GM19035 (cell line): Measurements from ENCODE around the gene COMMD2.

Experiments used
- ATAC-seq: cut with Tn5 transposase; IDR thresholded peaks from one replicate; pipeline ENCODE4 v1.9.1; 2021; ENCODE audit not compliant: unreplicated experiment

Gene COMMD2

DNA sequence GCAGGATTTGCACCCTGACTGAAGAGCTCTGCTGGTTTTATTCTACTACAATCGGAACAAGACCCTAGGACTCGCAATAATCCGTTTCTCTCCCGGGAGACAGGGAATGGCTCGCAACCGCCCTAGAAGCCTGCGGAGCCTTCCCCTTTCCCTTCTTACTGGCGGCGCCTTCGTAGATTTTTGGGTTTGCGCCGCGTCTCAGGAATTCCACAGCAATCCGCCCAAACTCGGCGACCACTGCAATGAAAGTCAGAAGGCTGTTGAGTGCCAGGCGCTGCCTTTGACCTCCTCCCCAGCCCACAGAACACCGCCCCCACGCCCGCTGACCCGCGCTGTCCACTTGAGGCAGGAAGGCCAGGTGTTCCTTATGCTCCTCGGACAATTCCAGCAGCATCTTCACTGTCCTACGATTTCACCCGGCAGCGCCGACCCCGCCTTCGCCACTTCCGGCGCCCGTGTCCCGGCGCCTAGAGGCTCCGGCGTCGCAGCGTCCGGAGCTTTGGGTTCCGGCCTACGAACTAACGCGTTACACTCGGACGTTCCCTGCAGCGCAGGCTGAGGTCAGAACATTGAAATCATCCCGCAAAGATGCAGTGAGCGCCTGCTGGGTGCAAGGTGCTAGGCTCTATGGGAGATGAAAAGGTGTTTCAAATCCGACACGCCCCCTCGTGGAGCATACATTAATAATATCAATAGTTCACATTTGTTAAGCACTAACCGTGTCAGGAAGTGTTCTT, at the start of gene COMMD2:
TSS of gene COMMD2 (minus strand) at position 439 of the 737 bp plus-strand sequence. CDS start at position 394, 45 bp downstream.
- ATAC-seq, result peak; percentile 99

GRCh38 chr3:149801639-149802038, 49.4 kb upstream of the COMMD2 start:
- no peak for ATAC-seq

GRCh38 chr3:149801195-149801594, 48.9 kb upstream of the COMMD2 start:
- no peak for ATAC-seq

DNA sequence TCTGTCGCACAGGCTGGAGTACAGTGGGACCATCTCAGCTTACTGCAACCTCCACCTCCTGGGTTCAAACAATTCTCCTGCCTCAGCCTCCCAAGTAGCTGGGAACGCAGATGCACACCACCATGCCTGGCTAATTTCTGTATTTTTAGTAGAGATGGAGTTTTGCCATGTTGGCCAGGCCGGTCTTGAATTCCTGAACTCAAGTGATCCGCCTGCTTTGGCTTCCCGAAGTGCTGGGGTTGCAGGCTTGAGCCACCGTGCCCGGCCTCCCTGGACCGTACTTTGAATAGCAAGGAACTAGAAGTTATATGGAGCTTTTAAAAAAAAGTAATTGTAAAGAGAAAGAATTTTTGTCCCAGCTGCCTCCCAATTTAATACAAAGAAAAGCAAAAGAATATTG, 48.4 kb upstream of the COMMD2 start:
- no peak for ATAC-seq

DNA sequence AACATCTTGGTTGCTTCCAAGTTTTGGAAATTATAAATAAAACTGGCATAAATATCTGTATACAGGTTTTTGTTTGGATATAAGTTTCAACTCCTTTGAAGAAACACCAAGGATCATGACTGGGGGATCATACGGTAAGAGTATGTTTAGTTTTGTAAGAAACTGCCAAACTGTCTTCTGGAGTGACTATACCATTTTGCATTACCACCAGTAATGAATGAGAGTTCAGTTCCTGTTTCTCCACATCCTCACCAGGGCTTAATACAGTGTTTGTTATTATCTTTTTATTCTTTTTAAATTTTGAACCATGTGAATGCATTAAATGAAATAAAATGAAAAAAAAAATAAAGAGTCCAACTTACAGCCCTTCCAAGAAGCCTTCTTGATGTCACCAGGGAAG, 43.7 kb upstream of the COMMD2 start:
- ATAC-seq, result no peak

DNA sequence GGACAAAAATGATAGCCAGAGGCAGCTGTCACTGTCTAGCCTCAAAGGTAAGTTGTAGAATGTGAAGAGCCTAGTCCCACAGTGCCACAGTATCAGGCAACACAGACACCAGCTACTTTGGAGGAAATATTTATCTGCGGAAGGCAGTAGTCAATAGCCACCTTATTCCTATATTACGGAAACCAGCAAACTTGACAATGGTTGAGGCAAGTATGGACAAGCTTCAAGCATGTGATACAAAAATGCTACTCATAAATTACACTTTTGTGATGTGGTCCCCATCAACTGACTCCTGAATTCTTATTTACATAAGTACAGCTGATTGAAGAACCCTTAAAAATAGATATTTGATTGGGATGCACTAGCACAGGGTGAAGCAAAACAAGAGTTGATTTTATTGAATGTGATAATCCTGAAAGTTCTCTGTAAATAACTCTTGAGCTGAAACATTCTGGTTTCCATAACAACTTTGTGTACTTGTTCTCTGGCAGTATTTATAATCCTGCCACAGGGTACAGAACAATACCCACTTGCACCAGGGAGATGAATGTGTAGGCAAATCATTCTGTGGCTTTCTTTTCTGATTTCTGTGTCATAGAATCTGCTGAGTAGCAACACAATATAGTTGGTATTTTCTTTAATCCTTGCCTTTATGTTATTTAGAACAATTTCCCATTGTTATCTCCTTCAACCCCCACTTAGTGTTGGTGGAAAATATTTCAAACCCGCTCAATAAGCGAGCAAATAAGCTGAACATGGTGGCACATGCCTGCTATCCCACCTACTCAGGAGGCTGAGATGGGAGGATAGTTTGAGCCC, 40.4 kb upstream of the COMMD2 start, which contains the start of gene ANKUB1:
TSS of gene ANKUB1 (minus strand) at position 103 of the 819 bp plus-strand sequence. CDS start 188 bp downstream, outside the sequence.
- no peak for ATAC-seq

DNA sequence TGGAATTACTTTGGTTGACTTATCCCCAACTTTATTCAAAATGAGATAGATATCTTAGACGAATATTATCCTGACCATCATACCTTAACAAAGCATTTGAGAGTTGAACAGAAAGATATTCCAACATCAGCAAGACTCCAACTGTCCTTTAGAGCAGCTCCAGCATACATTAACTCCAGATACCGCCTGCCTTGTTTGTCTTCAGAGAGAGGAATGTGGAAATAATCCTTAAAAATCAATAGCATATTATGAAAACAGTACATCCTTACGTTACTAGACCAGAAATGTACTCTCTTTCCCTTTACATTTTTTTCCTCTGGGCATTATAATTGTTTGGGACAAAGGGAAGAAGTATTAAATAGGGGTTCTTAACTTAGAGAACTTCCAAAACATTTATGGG, 38.4 kb upstream of the COMMD2 start:
- no peak for ATAC-seq

DNA sequence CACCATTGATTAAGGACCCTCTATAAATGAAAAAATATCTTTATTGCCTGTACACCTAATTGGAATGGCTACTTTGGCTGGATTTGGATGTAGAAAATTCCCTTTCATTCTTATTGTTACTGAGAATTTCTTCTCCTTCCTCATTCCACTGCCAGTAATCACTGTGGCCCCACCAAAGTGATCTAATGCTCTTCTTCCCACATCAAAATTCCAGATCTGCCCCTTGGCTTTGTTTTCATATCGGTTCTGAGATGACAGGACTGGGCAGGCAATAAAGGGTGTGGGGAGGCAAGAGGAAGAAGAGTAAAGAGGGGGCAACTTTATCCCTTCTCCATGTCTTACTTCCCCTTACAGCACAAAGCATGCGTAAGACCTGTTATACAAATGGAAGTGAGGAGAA, 38.0 kb upstream of the COMMD2 start:
- ATAC-seq, result no peak

GRCh38 chr3:149784064-149784704, 31.9 kb upstream of the COMMD2 start:
- ATAC-seq, result no peak

GRCh38 chr3:149783576-149783975, 31.3 kb upstream of the COMMD2 start:
- no peak for ATAC-seq

- no peak for ATAC-seq
Measured at GRCh38 chr3:149781741-149782140, 29.5 kb upstream of the COMMD2 start.

DNA sequence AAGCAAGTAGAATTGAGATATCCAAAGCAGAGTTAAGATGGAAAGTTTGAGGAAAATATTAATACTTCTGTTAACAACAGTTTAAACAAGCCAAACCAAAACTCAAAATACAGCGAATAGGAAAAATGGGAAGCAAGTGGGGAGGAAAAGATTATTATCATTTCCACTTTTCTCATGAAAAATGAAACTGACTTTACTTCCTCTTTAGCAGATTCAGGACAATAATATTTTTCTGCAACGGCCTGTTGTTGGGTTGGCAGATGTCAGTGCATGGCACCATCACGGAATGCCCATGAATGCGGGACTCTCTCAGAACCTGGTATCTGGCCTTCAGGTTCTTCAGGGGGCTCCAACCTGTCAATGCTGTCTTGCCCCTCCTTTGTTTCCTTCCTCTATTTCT, 28.9 kb upstream of the COMMD2 start:
- no peak for ATAC-seq

DNA sequence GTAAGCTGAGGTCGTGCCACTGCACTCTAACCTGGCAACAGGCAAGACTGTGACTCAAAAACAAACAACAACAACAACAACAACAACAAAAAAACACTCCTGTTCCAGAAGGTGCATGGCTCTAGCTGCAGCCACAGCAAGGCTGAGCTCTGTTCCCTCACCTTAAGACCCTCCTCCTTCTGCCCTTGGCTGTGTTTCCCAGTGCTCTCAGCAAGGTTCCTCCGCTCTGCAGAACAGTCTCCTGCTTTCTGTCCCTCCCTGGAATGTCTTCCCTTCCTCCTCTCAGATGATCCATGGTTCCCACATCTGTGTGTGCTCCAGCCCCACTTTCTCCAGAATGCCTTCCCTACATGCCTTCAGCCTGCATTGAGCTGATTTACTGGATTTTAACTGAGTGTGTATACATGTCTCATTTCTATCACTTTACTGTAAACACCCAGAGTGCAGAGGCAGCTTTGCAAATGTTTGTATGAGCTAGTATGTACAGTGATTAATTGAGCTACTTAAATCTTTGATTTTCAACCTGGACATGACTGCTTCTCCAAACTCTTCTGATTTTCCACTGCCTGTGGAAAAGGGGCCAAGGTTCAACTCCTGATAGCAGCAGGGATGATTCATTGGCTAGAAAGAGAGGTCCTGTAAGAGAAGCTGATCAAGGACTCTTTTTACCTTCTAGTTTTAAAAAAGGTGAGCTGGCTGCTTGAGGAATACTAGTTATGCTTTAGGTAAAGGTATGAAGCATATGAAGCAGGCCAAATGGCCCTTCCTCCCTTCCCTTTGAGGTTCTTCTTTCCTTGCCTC, 25.3 kb upstream of the COMMD2 start:
- no peak for ATAC-seq

DNA sequence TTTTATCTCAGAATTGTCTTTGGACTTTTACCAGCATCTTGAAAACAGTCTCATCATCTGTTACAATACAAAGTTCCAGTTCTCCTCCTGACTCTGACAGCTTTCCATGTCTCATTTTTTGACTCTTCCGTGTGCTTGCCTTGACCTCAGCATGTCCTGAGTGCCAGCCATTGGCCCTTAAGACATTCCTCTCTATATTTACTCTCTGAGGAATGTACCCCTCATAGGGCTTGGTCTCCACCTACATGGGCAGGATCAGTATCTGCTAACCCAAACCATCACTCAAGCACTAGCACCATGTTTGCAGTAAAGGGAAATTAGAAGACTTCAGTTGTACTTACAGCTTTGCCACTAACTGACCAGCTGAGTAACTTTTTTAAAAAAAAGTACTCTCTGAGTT, 23.9 kb upstream of the COMMD2 start:
- ATAC-seq, result no peak

DNA sequence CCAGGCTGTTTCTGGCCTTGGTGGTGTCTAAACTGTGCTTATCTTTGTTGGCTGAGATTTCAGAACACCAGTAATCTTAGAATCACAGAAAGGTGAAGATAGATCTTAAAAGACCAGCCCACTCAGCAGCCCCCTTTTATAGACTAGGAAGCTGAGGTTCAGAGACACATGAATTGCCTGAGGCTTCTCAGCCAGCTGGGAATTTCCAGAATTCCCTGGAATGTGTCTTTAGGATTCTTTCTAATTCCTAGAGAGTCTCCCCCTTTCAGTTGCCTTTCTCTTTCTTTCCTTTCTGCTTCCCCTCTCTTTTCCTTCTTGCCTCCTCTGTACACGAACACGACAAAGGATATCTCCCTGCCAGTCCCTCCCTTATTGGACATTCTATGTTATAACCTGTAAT, 20.6 kb upstream of the COMMD2 start:
- ATAC-seq, result no peak

DNA sequence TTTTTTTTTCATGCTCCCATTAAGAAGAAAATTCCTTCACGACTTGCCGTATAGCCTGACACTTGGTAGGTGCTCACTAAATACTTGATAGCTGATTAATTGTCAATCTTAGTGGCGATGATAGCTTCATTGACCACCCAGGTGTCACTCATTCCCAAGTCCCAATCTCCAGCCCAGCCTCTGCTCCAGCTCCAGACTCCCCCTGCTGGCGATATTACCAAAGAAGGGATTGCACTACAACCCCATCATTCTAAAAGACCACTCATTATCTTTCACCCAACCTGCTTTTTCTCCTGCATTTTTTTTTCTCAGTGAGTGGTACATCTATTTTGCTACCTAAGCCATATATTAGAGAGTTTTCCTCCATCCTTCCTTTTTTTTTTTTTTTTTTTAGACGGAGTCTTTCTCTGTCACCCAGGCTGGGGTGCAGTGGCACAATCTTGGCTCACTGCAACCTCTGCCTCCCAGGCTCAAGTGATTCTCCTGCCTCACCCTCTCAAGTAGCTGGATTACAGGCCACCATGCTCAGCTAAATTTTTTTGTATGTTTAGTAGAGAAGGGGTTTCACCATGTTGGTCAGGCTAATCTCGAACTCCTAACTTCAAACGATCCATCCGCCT, 19.5 kb upstream of the COMMD2 start:
- no peak for ATAC-seq

- ATAC-seq, result no peak
Measured at GRCh38 chr3:149770246-149770645, 18.0 kb upstream of the COMMD2 start.

DNA sequence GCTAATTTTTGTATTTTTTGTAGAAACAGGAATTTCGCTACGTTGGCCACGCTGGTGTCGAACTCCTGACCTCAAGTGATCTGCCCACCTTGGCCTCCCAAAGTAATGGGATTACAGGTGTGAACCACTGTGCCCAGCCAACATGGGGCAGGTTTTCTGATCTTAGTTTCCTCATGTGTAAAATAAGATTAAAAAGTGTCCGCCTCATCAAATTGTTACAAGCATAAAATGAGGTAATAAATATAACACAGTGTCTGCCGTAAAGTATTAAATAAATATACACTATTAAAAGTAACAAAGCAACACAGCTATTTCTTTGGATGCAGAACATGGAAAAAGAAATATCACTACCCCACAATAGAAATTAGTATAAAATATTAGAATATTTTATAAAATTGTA, 16.4 kb upstream of the COMMD2 start:
- no peak for ATAC-seq

DNA sequence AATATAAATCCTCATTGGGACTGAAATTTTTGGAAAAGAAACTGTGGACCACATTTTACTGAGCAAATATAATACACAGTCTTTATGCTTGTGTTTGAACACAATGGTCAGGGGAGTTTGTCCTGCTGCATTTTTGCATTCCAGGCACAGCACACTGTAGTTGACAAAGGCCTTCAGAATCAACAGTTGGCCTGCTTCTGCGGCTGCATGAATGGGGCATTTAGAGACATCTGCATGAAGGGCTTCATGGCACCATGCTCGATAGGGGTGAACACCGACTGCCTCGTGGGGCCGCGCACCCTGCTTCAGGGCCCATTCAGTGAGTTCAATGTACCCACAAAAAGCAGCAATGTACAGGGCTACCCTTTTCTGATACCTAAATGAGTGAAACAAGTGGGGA, 15.4 kb upstream of the COMMD2 start:
- ATAC-seq, result no peak

DNA sequence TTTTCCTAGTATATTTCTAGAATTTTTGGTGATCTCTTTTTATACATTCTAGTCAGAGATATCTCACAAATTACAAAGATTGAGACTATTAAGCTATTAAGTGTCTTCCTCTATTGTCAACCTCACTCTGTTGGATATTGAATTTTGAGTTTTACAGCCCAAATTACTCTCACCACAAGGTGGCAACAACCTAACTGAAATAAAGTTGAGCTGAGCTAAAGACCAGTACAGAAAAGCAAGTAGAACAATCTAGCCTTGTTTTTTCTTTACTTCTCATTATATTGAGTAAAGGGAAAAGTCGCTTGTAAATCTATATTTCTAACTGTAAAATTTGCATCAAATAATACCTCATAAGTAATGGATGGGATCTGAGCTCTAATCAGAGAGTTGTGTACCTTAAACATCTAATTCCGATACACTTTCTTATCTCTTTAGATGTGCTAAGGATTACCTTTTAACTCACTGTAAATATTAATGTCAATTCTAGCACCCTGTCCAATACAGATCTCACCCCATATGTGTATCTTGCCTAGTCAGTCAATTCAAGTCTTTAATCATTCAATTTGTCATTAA, 13.6 kb upstream of the COMMD2 start:
- no peak for ATAC-seq
